ENCODE data around the gene NAXE.
A peak's percentile ranks its signal among the peaks of the same experiment; 100 is the strongest.

Gene NAXE

DNA sequence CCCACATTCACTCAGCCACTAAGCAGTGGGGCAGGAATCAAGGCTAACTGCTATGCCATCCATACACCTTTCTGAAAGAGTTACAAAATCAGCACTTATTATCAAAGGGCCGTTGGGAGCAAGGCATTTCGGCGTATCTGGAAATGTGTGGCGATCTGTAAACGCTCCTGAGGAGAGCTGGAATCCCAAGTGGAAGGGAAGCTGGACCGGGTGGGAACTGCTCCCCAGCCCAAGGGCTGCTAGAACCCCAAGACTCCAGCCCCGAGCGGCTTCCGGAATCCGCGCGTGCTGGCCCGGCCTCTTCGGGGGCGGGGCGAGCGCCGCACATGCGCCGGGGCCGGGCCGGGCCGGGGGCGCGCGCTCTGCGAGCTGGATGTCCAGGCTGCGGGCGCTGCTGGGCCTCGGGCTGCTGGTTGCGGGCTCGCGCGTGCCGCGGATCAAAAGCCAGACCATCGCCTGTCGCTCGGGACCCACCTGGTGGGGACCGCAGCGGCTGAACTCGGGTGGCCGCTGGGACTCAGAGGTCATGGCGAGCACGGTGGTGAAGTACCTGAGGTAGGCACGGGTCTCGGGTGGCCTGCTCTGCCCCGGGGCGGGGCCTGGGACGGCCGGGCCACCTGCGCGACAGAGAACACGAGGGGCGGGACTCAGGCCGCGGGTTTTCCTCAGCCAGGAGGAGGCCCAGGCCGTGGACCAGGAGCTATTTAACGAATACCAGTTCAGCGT, at the start of gene NAXE:
NAXE (plus strand) TSS at position 345 of the 726 bp plus-strand sequence; CDS start at position 374, 29 bp downstream.
- no peak for TF ChIP-seq FOXP2 (optimal IDR thresholded peaks at IDR 0.05; ENCODE audit: control extremely low read depth, extremely low read length, insufficient read depth)
- TF ChIP-seq EZH2 (IDR thresholded peaks at IDR 0.05): no peak
- TF ChIP-seq POLR2AphosphoS5 (IDR thresholded peaks at IDR 0.05; ENCODE audit: borderline replicate concordance, low read depth, low read length): peak; percentile 95
- no peaks in the 10 kb centered on the region for H3K9me3 ChIP-seq (ENCODE audit: low read depth, low read length)
- H3K9ac ChIP-seq (ENCODE audit: insufficient read length): peak within 1 kb of the TSS; percentile 93
- peak within 1 kb of the TSS; percentile 65 for H3K27ac ChIP-seq
- H3K4me3 ChIP-seq: peak within 1 kb of the TSS; percentile 95
- peaks cover 38% of the 10 kb centered on the region for H3K36me3 ChIP-seq (ENCODE audit: insufficient read depth, low read length)
- no peak for DNase-seq (ENCODE audit: low read depth, low spot score)

DNA sequence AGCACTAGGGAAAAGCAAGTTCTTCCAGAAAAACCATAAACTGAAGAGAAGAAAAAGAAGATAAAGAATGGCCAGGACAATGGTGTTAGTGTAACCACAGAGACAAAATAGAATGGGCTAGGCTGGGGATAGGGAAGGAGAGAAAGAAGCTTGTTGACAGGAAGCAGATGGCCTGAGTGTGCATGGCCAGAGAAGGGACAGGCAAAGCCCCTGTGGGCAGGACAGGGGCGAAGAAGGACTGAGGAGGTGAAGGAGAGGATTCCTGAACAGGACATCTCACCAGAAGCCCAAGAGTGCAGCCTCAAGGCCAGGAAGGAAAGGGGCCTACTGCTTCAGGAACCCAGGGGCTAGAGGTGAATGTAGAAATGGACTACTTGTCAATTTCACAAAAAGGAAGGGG, 48.5 kb upstream of the NAXE start:
- DNase-seq (ENCODE audit: low read depth, low spot score): no peak
- Histone ChIP-seq H3K36me3 (ENCODE audit: insufficient read depth, low read length) (peaks cover 28% of the 10 kb centered on the region), H3K27ac (no peak overlapping the region), H3K9ac (ENCODE audit: insufficient read length) (no peak overlapping the region), H3K4me3 (no peak overlapping the region), H3K9me3 (ENCODE audit: low read depth, low read length) (no peaks in the 10 kb centered on the region)
- TF ChIP-seq POLR2AphosphoS5 (IDR thresholded peaks at IDR 0.05; ENCODE audit: borderline replicate concordance, low read depth, low read length): no peak

DNA sequence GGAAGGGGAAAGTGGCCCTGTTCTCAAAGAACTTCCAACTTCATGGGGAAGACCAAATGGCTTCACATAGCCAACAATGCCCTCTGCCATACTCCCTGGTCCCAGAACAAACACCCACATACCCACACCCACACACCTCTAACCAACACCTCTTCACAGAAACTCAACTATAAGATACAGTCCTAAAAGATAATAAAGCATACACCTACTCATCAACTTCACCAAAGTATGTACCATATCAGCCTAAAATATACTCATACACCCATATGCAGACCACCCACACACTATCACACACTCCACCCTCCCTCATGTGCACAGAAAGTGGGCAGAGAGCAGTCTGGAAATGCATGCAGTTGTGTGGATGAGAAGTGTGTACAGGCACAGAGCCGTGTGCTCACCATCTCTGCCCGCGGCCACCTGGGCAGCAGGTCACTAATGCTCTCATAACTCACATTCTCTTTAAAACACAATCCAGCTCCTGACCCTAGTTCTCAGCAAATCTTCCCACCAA, 46.9 kb upstream of the NAXE start:
- no peak overlapping the region for H3K4me3 ChIP-seq
- H3K9ac ChIP-seq (ENCODE audit: insufficient read length): no peak overlapping the region
- H3K9me3 ChIP-seq (ENCODE audit: low read depth, low read length): no peaks in the 10 kb centered on the region
- H3K36me3 ChIP-seq (ENCODE audit: insufficient read depth, low read length): peaks cover 21% of the 10 kb centered on the region
- DNase-seq (ENCODE audit: low read depth, low spot score): no peak
- no peak overlapping the region for H3K27ac ChIP-seq
- TF ChIP-seq FOXP2 (optimal IDR thresholded peaks at IDR 0.05; ENCODE audit: control extremely low read depth, extremely low read length, insufficient read depth): no peak
- TF ChIP-seq EZH2 (IDR thresholded peaks at IDR 0.05): no peak
- no peak for TF ChIP-seq POLR2AphosphoS5 (IDR thresholded peaks at IDR 0.05; ENCODE audit: borderline replicate concordance, low read depth, low read length)

DNA sequence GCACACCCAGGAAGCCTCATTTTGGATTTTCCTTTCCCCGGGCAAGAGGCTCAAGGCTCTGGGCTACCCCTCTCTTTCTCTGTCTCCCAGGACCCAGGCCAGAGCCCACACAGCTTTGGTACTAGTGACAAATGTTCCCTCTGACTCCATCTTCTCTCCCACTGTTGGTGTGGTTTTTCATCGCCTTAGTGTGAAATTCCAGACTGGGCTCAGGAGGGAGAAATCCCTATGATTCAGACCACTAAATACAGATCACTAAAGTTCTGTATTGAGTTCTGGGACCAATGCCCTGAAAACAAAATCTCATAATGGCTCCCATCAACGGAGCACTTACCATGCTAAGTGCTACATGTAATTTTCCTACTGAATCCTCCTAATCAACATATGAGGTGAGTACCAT, 45.3 kb upstream of the NAXE start:
- Histone ChIP-seq H3K36me3 (ENCODE audit: insufficient read depth, low read length) (peaks cover 11% of the 10 kb centered on the region; the same call in 1 of the 2 replicates), H3K4me3 (no peak overlapping the region)
- no peak for TF ChIP-seq EZH2 (IDR thresholded peaks at IDR 0.05)

DNA sequence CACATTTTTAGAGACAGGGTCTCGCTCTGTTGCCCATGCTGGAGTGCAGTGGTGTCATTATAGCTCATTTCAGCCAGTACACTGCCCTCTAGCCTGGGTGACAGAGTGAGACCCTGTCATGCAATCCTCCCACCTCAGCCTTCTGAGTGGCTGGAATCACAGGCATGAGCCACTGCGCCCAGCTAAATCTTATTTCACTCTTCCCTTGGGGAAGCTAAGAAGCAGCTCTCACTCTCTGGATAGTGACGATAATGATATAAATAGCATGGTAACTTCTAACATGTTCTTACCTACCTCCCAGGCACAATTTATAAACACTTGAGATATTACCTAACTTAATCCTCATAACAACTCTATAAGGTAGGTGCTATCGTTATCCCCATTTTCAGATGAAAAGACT, 44.1 kb upstream of the NAXE start:
- Histone ChIP-seq H3K4me3 (no peak overlapping the region), H3K9ac (ENCODE audit: insufficient read length) (no peak overlapping the region), H3K9me3 (ENCODE audit: low read depth, low read length) (no peaks in the 10 kb centered on the region), H3K36me3 (ENCODE audit: insufficient read depth, low read length) (peaks cover 14% of the 10 kb centered on the region; the same call in 1 of the 2 replicates), H3K27ac (no peak overlapping the region)
- no peak for DNase-seq (ENCODE audit: low read depth, low spot score)
- no peak for TF ChIP-seq POLR2AphosphoS5 (IDR thresholded peaks at IDR 0.05; ENCODE audit: borderline replicate concordance, low read depth, low read length)
- no peak for TF ChIP-seq EZH2 (IDR thresholded peaks at IDR 0.05)
- TF ChIP-seq FOXP2 (optimal IDR thresholded peaks at IDR 0.05; ENCODE audit: control extremely low read depth, extremely low read length, insufficient read depth): no peak

More for the DNA sequence above, 45.3 kb upstream of the NAXE start:
- H3K9me3 ChIP-seq (ENCODE audit: low read depth, low read length): no peaks in the 10 kb centered on the region
- no peak overlapping the region for H3K27ac ChIP-seq
- no peak for DNase-seq (ENCODE audit: low read depth, low spot score)
- no peak overlapping the region for H3K9ac ChIP-seq (ENCODE audit: insufficient read length)

DNA sequence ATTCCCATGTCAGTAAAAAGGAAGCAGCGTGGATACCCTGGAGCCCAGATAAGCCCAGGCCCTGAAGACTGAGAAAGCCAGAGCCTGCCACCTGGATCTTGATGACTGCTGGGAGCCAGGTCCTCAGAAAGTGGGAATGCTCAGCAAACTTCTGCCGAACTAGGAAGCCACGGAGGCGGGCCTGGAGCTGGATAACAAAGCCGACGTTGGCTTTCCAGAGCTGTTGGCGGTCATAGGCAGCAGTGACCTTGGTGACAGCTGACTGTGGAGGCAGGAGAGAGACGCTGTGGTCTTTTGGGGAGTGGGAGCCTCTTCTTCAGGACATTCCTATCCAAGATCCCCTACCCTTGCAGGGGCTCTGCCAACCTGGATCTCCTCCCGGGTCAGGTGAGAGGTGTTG, 43.6 kb upstream of the NAXE start:
- H3K27ac ChIP-seq: no peak overlapping the region
- H3K9me3 ChIP-seq (ENCODE audit: low read depth, low read length): no peaks in the 10 kb centered on the region
- H3K9ac ChIP-seq (ENCODE audit: insufficient read length): no peak overlapping the region
- no peak overlapping the region for H3K4me3 ChIP-seq
- TF ChIP-seq EZH2 (IDR thresholded peaks at IDR 0.05): no peak
- TF ChIP-seq POLR2AphosphoS5 (IDR thresholded peaks at IDR 0.05; ENCODE audit: borderline replicate concordance, low read depth, low read length): no peak
- no peak for TF ChIP-seq FOXP2 (optimal IDR thresholded peaks at IDR 0.05; ENCODE audit: control extremely low read depth, extremely low read length, insufficient read depth)
- H3K36me3 ChIP-seq (ENCODE audit: insufficient read depth, low read length): peaks cover 14% of the 10 kb centered on the region; the same call in 1 of the 2 replicates
- no peak for DNase-seq (ENCODE audit: low read depth, low spot score)

DNA sequence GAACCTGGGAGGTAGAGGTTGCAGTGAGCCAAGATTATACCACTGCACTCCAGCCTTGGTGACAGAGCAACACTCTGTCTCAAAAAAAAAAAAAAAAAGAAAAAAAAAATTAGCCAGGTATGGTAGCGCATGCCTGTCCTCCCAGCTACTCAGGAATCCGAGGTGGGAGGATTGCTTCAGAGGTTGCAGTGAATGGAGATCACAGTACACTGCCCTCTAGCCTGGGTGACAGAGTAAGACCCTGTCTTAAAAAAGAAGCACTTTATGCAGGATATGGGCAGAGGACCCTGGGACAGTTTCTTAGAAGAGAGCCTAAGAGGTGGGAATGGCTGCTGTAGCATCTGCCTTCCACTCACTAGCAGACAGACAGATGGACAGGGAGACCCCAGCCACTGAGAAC, 42.2 kb upstream of the NAXE start:
- Histone ChIP-seq H3K36me3 (ENCODE audit: insufficient read depth, low read length) (peaks cover 18% of the 10 kb centered on the region; the same call in 1 of the 2 replicates), H3K4me3 (no peak overlapping the region), H3K27ac (no peak overlapping the region), H3K9me3 (ENCODE audit: low read depth, low read length) (no peaks in the 10 kb centered on the region), H3K9ac (ENCODE audit: insufficient read length) (no peak overlapping the region)
- no peak for DNase-seq (ENCODE audit: low read depth, low spot score)
- TF ChIP-seq POLR2AphosphoS5 (IDR thresholded peaks at IDR 0.05; ENCODE audit: borderline replicate concordance, low read depth, low read length) (no peak), EZH2 (IDR thresholded peaks at IDR 0.05) (no peak), FOXP2 (optimal IDR thresholded peaks at IDR 0.05; ENCODE audit: control extremely low read depth, extremely low read length, insufficient read depth) (no peak)

DNA sequence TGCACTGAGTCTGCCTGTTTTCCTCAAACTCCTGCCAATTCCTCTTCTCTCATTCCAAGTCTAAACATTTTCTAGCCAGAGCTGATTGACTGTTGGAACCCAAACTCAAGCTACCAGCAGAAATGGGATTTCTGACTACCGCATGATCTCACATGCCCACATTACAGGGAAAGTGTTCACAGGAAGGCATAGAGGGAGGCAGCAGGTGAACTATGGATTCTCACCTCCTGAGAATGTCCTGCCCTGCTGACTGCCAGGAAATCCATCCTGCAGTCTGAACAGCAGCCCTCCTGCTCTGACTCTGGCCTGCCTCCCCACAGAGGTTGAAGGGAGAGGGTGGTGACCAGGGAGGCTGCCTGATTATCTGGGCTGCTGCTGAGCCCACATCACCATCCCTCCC, 41.7 kb upstream of the NAXE start:
- Histone ChIP-seq H3K9ac (ENCODE audit: insufficient read length) (no peak overlapping the region), H3K36me3 (ENCODE audit: insufficient read depth, low read length) (peaks cover 18% of the 10 kb centered on the region; the same call in 1 of the 2 replicates)

DNA sequence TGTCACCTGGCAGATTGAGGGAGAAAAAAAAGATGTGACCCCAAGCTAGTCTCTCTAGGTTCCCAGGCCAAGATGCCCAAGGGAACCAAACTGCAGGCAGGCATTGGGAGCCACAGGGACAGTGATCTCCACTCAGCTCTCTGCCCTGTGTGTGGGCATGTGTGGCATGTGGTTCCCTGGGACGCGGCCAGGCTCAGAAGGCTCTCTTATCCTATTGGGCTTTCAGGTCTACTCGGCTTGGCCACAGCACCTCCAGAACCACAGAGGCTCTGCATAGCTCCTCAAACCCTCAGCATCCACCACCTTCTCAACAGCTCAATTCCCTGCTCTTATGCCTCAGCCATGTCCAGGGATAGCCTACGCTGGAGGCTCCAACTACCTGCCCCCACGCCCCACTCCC, 41.2 kb upstream of the NAXE start:
- H3K9me3 ChIP-seq (ENCODE audit: low read depth, low read length): no peaks in the 10 kb centered on the region
- no peak overlapping the region for H3K4me3 ChIP-seq
- H3K9ac ChIP-seq (ENCODE audit: insufficient read length): no peak overlapping the region
- no peak overlapping the region for H3K27ac ChIP-seq
- TF ChIP-seq FOXP2 (optimal IDR thresholded peaks at IDR 0.05; ENCODE audit: control extremely low read depth, extremely low read length, insufficient read depth): no peak
- TF ChIP-seq EZH2 (IDR thresholded peaks at IDR 0.05): no peak
- no peak for TF ChIP-seq POLR2AphosphoS5 (IDR thresholded peaks at IDR 0.05; ENCODE audit: borderline replicate concordance, low read depth, low read length)
- no peak for DNase-seq (ENCODE audit: low read depth, low spot score)
- H3K36me3 ChIP-seq (ENCODE audit: insufficient read depth, low read length): peaks cover 18% of the 10 kb centered on the region; the same call in 1 of the 2 replicates

More for the DNA sequence above, 41.7 kb upstream of the NAXE start:
- H3K9me3 ChIP-seq (ENCODE audit: low read depth, low read length): no peaks in the 10 kb centered on the region
- H3K27ac ChIP-seq: no peak overlapping the region
- DNase-seq (ENCODE audit: low read depth, low spot score): no peak
- TF ChIP-seq POLR2AphosphoS5 (IDR thresholded peaks at IDR 0.05; ENCODE audit: borderline replicate concordance, low read depth, low read length): no peak
- no peak for TF ChIP-seq EZH2 (IDR thresholded peaks at IDR 0.05)
- no peak for TF ChIP-seq FOXP2 (optimal IDR thresholded peaks at IDR 0.05; ENCODE audit: control extremely low read depth, extremely low read length, insufficient read depth)
- H3K4me3 ChIP-seq: no peak overlapping the region

Data from SK-N-MC (cell line).